HepG2 (cell line): ENCODE measurements around the gene NRL. TPM values are rescaled to one million over a fixed set of nuclear protein-coding genes. Genes with fewer than 3 reads are reported as not detected.

Experiments
- DPF2 ChIP-seq: sonication (generic); formaldehyde crosslinking; IDR thresholded peaks from 2 replicates; pipeline ENCODE4 v1.4.0; 2020; ENCODE audit warnings: mild to moderate bottlenecking, low read depth, missing genetic modification reagents, borderline replicate concordance
- EP300 ChIP-seq, 3 experiments: sonication (generic) in 1 of 3; formaldehyde crosslinking in 1 of 3; IDR thresholded peaks; 2 replicates each; pipeline versions ENCODE4 v1.5.1 to v1.6.1; 2011 to 2020; ENCODE audit warnings: low read depth in 2 of 3, low read length in 2 of 3, borderline replicate concordance in 1 of 3, improper control_type of control experiment in 1 of 3, mild to moderate bottlenecking in 1 of 3, missing genetic modification reagents in 1 of 3, moderate library complexity in 1 of 3
- ESRRA ChIP-seq: sonication (generic); formaldehyde crosslinking; IDR thresholded peaks from 2 replicates; pipeline ENCODE4 v1.5.1; 2020; ENCODE audit warnings: mild to moderate bottlenecking, low read depth, missing genetic modification reagents
- FOXP1 ChIP-seq, 2 experiments: fragments of 450-650 bp in 1 of 2; IDR thresholded peaks; 2 replicates each; pipeline ENCODE4 v1.6.1; 2017 to 2018; ENCODE audit warnings: antibody characterized with exemption in 1 of 2
- MAF1 ChIP-seq: sonication (generic); formaldehyde crosslinking; IDR thresholded peaks from 2 replicates; pipeline ENCODE4 v1.5.0; 2020; ENCODE audit warnings: missing genetic modification reagents, borderline replicate concordance
- MIER2 ChIP-seq: IDR thresholded peaks from 2 replicates; pipeline ENCODE4 v1.6.1; 2016; ENCODE audit warnings: missing biosample characterization, missing genetic modification reagents
- SCMH1 ChIP-seq: sonication (generic); formaldehyde crosslinking; IDR thresholded peaks from 2 replicates; pipeline ENCODE4 v1.9.0; 2021; ENCODE audit warnings: missing genetic modification reagents, mild to moderate bottlenecking, borderline replicate concordance
- SOX5 ChIP-seq: IDR thresholded peaks from 2 replicates; pipeline ENCODE4 v1.6.1; 2016; ENCODE audit warnings: borderline replicate concordance
- SP2 ChIP-seq: sonication (generic); formaldehyde crosslinking; IDR thresholded peaks from 2 replicates; pipeline ENCODE4 v1.5.1; 2020; ENCODE audit warnings: mild to moderate bottlenecking, missing genetic modification reagents
- SUZ12 ChIP-seq: fragments of 150-350 bp; IDR thresholded peaks from 2 replicates; pipeline ENCODE4 v1.6.1; 2014; ENCODE audit warnings: low read depth, low read length
- ZFAT ChIP-seq: sonication (generic); formaldehyde crosslinking; conservative IDR thresholded peaks from 2 replicates; pipeline ENCODE4 v1.8.1; 2023; ENCODE audit warnings: missing genetic modification reagents, inconsistent platforms
- ZNF567 ChIP-seq: sonication (generic); formaldehyde crosslinking; IDR thresholded peaks from 2 replicates; pipeline ENCODE4 v1.8.1; 2023; ENCODE audit warnings: mild to moderate bottlenecking, missing genetic modification reagents, borderline replicate concordance
- ZNF569 ChIP-seq: sonication (generic); formaldehyde crosslinking; IDR thresholded peaks from 2 replicates; pipeline ENCODE4 v1.5.0; 2020; ENCODE audit warnings: mild to moderate bottlenecking, missing genetic modification reagents, moderate library complexity, borderline replicate concordance
- ZNF616 ChIP-seq: sonication (generic); formaldehyde crosslinking; IDR thresholded peaks from 2 replicates; pipeline ENCODE4 v1.5.0; 2020; ENCODE audit warnings: low read depth, mild to moderate bottlenecking, missing genetic modification reagents
- polyA plus RNA-seq, 8 experiments: library from polyadenylated mRNA; depleted of rRNA in 3 of 8; stranded (reverse) in 7 of 8; unstranded in 1 of 8; fragments of >200 nt; fragmentation: Illumina TruSeq in 4 of 8; extraction: Trizol in 4 of 8; gene quantifications; 2 replicates each; pipeline versions ENCODE4 v1.2.1 to v1.2.3, GENCODE V29; 2011 to 2016; ENCODE audit warnings: low read depth in 4 of 8, missing spikeins in 1 of 8, mixed read lengths in 1 of 8; ENCODE audit not compliant: insufficient read depth in 1 of 8
- total RNA-seq, 5 experiments: library from RNA; depleted of rRNA; stranded (reverse); fragments of >200 nt; fragmentation: Illumina TruSeq; extraction: Trizol; gene quantifications; 2 replicates each; pipeline ENCODE4 v1.2.3, GENCODE V29; 2016; ENCODE audit warnings: low read depth in 1 of 5
- TF ChIP-seq, protein P1 (sequence below): sonication (generic); formaldehyde crosslinking; IDR thresholded peaks from 2 replicates; pipeline ENCODE4 v1.4.0; 2020; ENCODE audit warnings: mild to moderate bottlenecking, missing genetic modification reagents
- TF ChIP-seq, protein P2 (sequence below): sonication (generic); formaldehyde crosslinking; IDR thresholded peaks from 2 replicates; pipeline ENCODE4 v1.9.0; 2022; ENCODE audit warnings: low read depth, missing genetic modification reagents
- TF ChIP-seq, protein P3 (sequence below): sonication (generic); formaldehyde crosslinking; conservative IDR thresholded peaks from 2 replicates; pipeline ENCODE4 v1.4.0; 2020; ENCODE audit warnings: missing genetic modification reagents
- TF ChIP-seq, protein P4 (sequence below): IDR thresholded peaks from 2 replicates; pipeline ENCODE4 v1.6.1; 2012; ENCODE audit warnings: low read length, improper control_type of control experiment
- TF ChIP-seq, protein P5 (sequence below): sonication (generic); formaldehyde crosslinking; IDR thresholded peaks from 2 replicates; pipeline ENCODE4 v1.4.0; 2020; ENCODE audit warnings: mild to moderate bottlenecking, low read depth, missing genetic modification reagents

Gene NRL
- total and polyA plus RNA-seq, 2 of the 13 experiments (the other 11 are each of a cell fraction or from before 2014, with no cell fraction given) = 2.5 to 4.7 TPM

DNA sequence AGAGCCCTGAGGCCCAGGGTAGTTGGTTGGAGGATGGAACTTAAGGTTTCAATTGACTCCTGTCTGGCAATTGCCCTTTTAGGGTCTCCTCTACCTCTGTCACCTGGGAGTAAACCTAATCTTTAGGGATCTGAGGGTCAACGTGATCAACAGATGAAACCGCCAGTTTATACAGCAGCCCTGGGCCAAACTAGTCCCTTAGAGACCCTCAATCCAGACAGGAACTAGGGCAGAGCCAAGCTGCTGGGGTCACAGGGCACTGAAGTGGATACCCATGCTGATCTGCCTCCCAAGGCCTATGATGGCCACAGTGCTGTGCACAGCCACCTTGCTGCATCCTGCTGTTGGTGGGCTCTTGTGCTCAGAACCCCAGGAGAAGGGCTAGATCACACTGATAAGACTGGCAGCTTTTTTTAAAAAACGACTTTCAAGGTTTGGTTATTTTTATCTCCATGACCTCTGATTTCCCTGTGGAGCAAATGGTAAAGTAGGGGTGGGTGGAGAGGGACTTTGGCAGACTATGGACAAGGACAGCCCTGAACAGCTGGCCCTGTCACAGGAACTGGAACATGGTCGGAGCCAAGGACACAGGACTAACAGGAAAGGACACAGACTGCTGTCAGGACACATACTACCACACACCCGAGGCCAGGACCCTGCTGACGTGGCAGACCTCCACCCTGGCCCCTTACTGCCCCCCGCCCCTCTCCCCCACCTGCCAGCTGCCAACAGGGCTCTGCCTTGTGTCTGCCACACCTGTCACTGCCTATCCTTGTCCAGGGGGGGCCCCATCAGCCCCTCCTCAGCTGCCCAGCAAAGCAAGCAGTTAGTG, 16.2 kb upstream of the NRL start (continued):
- TF ChIP-seq ZFAT (CRISPR knock-in tag) = no peak
- TF ChIP-seq SUZ12 = no peak
- no peak; the same call in 1 of the 2 replicates for TF ChIP-seq SP2
- TF ChIP-seq, protein P1, sequence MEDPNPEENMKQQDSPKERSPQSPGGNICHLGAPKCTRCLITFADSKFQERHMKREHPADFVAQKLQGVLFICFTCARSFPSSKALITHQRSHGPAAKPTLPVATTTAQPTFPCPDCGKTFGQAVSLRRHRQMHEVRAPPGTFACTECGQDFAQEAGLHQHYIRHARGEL (CRISPR knock-in tag) = 0 out of 2 replicates have a peak, but pooled peaks have one; percentile 12
- TF ChIP-seq EP300 (IDR thresholded peaks at IDR 0.05; ENCODE audit: low read depth in 2 of 2, low read length in 2 of 2) = peak in 1 of 2 experiments; percentile 36; a peak in 1 of 4 replicates
- TF ChIP-seq EP300 (CRISPR knock-in tag; IDR thresholded peaks at IDR 0.05; ENCODE audit: borderline replicate concordance) = peak; percentile 34; the same call in 1 of the 2 replicates
- peak; percentile 40; the same call in 1 of the 2 replicates for TF ChIP-seq ZNF567 (CRISPR knock-in tag)
- TF ChIP-seq SCMH1 = no peak
- no peak for TF ChIP-seq FOXP1 (IDR thresholded peaks at IDR 0.05)
- TF ChIP-seq FOXP1 (CRISPR knock-in tag; IDR thresholded peaks at IDR 0.05) = peak; percentile 25; the same call in 1 of the 2 replicates
- no peak for TF ChIP-seq ZNF616 (CRISPR knock-in tag)
- TF ChIP-seq ZNF569 = no peak
- TF ChIP-seq, protein P2, sequence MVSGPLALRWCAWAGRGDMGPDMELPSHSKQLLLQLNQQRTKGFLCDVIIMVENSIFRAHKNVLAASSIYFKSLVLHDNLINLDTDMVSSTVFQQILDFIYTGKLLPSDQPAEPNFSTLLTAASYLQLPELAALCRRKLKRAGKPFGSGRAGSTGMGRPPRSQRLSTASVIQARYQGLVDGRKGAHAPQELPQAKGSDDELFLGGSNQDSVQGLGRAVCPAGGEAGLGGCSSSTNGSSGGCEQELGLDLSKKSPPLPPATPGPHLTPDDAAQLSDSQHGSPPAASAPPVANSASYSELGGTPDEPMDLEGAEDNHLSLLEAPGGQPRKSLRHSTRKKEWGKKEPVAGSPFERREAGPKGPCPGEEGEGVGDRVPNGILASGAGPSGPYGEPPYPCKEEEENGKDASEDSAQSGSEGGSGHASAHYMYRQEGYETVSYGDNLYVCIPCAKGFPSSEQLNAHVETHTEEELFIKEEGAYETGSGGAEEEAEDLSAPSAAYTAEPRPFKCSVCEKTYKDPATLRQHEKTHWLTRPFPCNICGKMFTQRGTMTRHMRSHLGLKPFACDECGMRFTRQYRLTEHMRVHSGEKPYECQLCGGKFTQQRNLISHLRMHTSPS (CRISPR knock-in tag) = peak; percentile 64
- peak; percentile 49; the same call in 1 of the 2 replicates for TF ChIP-seq SOX5 (CRISPR knock-in tag)
- peak; percentile 99 for TF ChIP-seq ESRRA (CRISPR knock-in tag)
- no peak for TF ChIP-seq MIER2 (CRISPR knock-in tag)
- TF ChIP-seq, protein P3, sequence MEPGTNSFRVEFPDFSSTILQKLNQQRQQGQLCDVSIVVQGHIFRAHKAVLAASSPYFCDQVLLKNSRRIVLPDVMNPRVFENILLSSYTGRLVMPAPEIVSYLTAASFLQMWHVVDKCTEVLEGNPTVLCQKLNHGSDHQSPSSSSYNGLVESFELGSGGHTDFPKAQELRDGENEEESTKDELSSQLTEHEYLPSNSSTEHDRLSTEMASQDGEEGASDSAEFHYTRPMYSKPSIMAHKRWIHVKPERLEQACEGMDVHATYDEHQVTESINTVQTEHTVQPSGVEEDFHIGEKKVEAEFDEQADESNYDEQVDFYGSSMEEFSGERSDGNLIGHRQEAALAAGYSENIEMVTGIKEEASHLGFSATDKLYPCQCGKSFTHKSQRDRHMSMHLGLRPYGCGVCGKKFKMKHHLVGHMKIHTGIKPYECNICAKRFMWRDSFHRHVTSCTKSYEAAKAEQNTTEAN = no peak; the same call in 1 of the 2 replicates
- peak; percentile 50; the same call in 1 of the 2 replicates for TF ChIP-seq DPF2 (CRISPR knock-in tag)
- no peak for TF ChIP-seq MAF1 (CRISPR knock-in tag)
- TF ChIP-seq, protein P4, sequence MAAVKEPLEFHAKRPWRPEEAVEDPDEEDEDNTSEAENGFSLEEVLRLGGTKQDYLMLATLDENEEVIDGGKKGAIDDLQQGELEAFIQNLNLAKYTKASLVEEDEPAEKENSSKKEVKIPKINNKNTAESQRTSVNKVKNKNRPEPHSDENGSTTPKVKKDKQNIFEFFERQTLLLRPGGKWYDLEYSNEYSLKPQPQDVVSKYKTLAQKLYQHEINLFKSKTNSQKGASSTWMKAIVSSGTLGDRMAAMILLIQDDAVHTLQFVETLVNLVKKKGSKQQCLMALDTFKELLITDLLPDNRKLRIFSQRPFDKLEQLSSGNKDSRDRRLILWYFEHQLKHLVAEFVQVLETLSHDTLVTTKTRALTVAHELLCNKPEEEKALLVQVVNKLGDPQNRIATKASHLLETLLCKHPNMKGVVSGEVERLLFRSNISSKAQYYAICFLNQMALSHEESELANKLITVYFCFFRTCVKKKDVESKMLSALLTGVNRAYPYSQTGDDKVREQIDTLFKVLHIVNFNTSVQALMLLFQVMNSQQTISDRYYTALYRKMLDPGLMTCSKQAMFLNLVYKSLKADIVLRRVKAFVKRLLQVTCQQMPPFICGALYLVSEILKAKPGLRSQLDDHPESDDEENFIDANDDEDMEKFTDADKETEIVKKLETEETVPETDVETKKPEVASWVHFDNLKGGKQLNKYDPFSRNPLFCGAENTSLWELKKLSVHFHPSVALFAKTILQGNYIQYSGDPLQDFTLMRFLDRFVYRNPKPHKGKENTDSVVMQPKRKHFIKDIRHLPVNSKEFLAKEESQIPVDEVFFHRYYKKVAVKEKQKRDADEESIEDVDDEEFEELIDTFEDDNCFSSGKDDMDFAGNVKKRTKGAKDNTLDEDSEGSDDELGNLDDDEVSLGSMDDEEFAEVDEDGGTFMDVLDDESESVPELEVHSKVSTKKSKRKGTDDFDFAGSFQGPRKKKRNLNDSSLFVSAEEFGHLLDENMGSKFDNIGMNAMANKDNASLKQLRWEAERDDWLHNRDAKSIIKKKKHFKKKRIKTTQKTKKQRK = no peak
- TF ChIP-seq, protein P5, sequence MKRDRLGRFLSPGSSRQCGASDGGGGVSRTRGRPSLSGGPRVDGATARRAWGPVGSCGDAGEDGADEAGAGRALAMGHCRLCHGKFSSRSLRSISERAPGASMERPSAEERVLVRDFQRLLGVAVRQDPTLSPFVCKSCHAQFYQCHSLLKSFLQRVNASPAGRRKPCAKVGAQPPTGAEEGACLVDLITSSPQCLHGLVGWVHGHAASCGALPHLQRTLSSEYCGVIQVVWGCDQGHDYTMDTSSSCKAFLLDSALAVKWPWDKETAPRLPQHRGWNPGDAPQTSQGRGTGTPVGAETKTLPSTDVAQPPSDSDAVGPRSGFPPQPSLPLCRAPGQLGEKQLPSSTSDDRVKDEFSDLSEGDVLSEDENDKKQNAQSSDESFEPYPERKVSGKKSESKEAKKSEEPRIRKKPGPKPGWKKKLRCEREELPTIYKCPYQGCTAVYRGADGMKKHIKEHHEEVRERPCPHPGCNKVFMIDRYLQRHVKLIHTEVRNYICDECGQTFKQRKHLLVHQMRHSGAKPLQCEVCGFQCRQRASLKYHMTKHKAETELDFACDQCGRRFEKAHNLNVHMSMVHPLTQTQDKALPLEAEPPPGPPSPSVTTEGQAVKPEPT = no peak
